GM12874 (cell line): ENCODE results near the gene ACBD4.

Source experiments
- TF ChIP-seq, protein P1 (sequence below): IDR thresholded peaks from 2 replicates; pipeline ENCODE4 v1.5.1; 2011; ENCODE audit warnings: low read depth, mild to moderate bottlenecking, control low read depth, low read length, moderate library complexity; ENCODE audit not compliant: insufficient read depth

The ACBD4 gene

DNA sequence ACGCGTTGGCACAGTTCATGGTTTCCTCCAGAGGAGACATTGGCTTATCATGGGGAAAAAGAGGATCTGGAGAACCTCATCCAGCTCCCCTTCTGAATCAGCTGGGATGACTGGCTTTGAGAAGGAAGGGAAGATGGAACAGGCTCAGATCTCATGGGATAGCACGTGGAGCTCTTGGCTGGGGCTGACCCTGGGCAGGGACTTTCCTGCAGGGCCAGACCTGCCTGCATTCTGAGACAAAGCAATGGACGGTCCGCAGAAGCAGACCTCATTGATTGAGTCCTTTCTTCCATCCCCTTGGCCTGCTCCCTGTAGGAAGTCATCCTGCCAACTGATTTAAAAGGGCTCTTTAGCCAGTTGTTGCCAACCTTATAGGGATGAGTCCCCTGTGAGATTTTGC, 29.4 kb upstream of the ACBD4 start:
- TF ChIP-seq, protein P1, sequence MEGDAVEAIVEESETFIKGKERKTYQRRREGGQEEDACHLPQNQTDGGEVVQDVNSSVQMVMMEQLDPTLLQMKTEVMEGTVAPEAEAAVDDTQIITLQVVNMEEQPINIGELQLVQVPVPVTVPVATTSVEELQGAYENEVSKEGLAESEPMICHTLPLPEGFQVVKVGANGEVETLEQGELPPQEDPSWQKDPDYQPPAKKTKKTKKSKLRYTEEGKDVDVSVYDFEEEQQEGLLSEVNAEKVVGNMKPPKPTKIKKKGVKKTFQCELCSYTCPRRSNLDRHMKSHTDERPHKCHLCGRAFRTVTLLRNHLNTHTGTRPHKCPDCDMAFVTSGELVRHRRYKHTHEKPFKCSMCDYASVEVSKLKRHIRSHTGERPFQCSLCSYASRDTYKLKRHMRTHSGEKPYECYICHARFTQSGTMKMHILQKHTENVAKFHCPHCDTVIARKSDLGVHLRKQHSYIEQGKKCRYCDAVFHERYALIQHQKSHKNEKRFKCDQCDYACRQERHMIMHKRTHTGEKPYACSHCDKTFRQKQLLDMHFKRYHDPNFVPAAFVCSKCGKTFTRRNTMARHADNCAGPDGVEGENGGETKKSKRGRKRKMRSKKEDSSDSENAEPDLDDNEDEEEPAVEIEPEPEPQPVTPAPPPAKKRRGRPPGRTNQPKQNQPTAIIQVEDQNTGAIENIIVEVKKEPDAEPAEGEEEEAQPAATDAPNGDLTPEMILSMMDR: no peak

DNA sequence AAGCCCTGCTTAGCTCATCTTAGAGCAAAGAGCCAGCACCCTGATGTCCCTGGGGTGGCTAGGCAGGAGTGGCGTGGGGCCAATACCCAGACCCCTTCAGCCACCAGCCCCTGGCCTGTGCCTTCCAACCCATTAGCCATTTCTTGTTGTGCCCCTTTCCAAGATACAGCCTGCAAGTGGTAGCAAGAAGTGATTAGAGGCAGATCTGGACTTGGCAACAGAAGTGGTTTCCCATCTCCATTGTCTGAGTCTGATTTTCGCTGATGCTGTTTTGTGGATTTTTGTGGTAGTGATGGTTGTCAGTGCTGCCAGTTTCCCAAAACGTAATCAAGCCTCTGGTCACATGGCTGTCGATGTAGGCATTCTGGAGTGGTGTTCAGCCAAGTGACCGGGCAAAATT, 28.9 kb upstream of the ACBD4 start:
- TF ChIP-seq, protein P1: no peak

DNA sequence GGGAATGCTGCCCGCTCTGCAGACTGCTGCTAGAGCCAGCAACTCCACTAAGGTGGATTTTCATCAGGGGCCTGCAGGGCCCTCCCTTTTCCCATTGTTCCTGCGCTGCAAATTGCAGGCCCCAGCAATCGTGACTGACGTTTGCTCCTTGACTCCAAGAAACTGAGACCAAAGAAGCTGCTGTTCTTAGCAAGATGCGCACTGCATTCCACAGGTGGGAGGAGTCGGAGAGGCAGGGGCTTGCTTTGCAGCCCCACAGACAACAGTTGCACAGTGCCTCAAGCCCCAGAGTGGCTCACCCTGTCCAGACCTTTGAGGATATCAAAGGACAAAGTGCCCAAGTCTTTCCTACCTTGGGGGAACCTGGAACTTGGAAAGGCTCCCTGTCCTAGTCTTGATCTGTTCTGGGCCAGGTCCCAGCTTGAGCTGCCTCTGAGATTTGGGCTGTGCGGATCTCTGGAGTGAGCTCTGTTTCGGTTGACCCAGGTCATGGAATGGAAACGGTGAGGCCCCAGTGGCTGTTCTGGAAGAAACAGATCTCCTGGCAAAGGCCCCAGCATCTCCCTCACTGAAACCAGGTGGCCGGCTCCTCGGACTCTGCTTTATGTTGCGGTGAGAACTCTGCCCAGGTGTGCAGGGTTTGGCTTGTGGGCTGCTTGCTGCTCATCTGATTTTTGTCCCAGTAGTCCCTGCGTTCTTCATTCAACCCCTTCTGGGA, 28.0 kb upstream of the ACBD4 start:
- TF ChIP-seq, protein P1: no peak

DNA sequence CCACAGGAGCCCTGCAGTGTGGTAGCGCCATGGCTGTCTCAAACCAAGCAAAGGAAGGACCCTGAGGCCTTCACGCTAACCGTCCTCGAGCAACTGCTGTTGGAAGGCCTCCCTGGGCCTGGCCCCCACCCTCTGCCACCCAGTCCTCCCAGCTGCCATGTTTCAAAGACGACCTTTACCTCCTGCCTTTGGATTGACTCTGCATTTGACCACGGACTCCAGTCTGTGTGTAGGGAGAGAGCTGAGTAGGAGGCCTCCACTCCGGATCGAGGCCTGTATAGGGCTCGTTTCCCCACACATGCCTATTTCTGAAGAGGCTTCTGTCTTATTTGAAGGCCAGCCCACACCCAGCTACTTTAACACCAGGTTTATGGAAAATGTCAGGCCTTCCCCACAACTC, 27.4 kb upstream of the ACBD4 start:
- TF ChIP-seq, protein P1: no peak

DNA sequence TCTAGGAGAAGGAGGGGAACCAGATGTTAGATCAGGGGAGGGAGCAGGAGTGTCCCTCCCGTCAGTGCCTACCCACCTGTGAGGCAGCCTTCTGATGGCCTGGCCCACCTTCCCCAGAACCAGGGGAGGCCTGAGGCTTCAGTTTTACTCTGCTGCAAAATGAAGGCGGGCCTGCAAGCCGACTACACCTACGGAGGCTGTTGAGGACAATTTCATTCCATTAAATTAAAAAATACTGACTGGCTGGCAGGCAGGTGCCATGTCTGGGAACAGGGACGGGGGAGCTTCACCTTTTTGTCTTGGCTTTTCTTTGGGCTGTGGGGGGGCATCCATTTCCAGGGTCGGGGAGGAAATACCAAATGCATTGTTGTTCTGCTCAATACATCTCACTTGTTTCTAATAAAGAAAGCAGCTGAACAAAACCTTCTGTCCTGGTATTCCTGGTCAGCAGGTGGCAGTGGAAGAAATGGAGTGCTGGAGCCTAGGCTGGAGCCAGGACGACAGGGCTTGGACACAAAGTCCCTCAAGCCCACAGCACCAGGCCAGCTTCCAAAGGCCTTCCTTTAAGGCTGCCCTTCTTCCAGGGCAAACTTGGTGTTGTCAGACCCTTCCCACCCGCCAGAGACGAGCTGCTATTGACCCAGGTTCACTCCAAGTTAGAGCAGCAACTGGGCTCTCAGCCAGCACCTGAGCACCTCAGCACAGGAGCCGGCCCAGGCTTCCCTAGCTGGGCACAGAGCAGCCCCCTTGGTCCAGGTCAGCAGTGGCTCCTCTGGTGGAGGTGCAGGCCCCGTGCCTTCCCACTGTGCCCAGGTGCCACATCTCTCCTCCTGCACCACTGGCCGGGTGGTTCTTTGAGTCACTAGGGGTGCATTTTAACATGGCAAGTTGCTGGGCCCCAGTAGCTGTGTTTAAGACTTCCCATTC, 26.6 kb upstream of the ACBD4 start:
- TF ChIP-seq, protein P1: no peak

DNA sequence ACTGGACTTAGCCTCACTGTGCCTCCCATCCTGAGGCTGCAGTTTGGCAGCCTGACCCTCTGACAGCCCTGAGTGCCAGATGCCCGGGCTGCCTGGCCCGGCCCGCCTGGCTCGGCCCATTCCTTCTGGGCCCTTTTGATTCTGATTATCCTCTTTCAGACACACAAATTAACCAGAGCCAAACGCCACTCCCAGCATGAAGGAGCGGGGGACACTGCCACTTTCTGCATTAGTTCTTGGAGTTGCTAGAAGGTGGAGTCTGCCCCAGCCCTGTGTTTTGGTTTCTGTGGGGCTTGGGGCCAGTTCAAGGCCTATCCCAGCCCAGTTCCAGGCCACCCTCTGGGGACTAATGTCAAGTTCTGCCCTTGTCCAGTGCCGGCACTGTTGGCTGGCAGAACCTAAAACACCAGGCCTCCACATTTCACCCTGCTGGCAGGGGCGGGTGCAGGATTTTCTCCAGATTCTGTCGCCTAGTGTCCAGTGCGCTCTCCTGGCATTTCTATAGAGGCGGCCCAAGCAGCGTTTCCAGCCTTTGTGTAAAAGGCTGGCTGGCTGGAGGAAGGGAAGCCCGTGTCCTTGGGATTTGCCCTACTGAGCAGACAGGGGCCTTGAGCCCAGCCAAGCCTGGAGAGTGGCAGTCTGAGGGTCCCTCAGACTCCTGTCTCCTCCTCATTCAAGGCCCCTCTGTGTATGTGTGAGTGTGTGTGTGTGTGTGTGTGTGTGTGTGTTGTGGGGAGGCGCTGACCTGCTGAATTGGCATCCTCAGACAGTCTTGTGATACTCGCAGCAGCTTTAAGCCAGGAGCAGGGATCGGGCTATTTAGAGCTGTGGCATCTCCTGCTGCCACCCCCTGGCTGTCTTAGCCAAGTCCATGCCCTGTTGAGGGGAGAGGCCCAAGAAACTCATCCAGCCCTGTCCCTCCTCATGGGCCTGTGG, 24.5 kb upstream of the ACBD4 start:
- TF ChIP-seq, protein P1: no peak

DNA sequence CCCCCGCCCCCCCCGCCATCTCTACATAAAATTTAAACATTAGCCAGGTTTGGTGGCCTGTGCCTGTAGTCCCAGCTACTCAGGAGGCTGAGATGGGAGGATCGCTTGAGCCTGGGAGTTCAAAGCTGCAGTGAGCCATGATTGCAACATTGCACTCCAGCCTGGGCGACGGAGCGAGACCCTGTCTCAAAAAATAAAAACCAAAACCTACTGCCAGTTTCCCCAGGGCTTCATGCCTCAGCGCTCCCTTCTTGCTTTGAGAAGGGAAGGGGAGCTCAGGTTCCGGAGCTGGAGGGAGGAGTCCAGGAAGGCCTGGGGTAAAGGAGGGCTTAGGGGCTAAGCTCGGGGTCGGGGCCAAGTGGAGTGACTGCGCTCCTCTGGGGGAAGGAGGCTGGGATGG, 23.6 kb upstream of the ACBD4 start:
- TF ChIP-seq, protein P1: no peak
